Memory B cell (primary cell): ENCODE data around the gene GHDC.
A peak's percentile ranks its signal among the peaks of the same experiment; 100 is the strongest.
"Not testable (repeated sequence)": the region's sequence is repeated elsewhere in the genome, so short reads cannot be mapped to it uniquely, and the experiment has no call there.

Experiments
- ATAC-seq: fragments of 150-1000 bp; cut with Tn5 transposase; 2 replicates; pipeline ENCODE4 v1.10.0; 2021; ENCODE audit warnings: low read depth, mild to moderate bottlenecking, moderate library complexity
- DNase-seq, 2 donors: peaks; one replicate each; pipeline ENCODE4 v3.0.0; 2022; ENCODE audit warnings: low spot score in 2 of 2
- H3K27ac Mint-ChIP-seq: one replicate; pipeline ENCODE4 v1.8.0; 2022; ENCODE audit warnings: mild to moderate bottlenecking, moderate library complexity, mixed read lengths
- H3K27me3 Mint-ChIP-seq: one replicate; pipeline ENCODE4 v1.8.0; 2022; ENCODE audit warnings: mixed read lengths
- H3K36me3 Mint-ChIP-seq: one replicate; pipeline ENCODE4 v1.8.0; 2022; ENCODE audit warnings: mild to moderate bottlenecking, mixed read lengths
- H3K4me1 Mint-ChIP-seq: one replicate; pipeline ENCODE4 v1.8.0; 2022; ENCODE audit warnings: mixed read lengths
- H3K4me3 Mint-ChIP-seq: one replicate; pipeline ENCODE4 v1.8.0; 2022; ENCODE audit warnings: mild to moderate bottlenecking, moderate library complexity, mixed read lengths
- H3K9me3 Mint-ChIP-seq: one replicate; pipeline ENCODE4 v1.8.0; 2022; ENCODE audit warnings: mixed read lengths

Gene GHDC

DNA sequence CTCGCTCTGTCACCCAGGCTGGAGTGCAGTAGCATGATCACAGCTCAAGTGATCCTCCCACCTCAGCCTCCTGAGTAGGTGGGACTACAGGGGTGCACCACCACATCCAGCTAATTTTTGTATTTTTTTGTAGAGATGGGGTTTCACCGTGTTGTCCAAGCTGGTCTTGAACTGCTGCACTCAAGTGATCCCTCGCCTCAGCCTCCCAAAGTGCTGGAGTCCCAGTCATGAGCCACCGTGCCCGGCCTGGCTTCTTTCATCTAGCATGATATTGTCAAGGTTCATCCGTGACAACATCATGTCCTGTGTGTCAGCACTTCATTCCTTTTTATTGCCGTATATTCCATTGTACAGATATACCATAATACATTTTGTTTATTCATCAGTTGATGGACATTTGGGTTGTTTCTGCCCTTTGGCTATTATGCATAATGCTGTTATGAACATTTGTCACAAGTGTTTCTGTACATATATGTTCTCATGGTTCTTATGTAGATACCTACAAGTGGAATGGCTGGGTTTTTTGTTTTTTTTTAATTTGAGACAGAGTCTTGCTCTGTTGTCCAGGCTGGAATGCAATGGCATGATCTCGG lies 3.4 kb upstream of the GHDC start:
- ATAC-seq, result no peak
- H3K27me3 Mint-ChIP-seq, result no peaks in the 10 kb centered on the region
- H3K27ac Mint-ChIP-seq, result peak overlapping the region; percentile 24

DNA sequence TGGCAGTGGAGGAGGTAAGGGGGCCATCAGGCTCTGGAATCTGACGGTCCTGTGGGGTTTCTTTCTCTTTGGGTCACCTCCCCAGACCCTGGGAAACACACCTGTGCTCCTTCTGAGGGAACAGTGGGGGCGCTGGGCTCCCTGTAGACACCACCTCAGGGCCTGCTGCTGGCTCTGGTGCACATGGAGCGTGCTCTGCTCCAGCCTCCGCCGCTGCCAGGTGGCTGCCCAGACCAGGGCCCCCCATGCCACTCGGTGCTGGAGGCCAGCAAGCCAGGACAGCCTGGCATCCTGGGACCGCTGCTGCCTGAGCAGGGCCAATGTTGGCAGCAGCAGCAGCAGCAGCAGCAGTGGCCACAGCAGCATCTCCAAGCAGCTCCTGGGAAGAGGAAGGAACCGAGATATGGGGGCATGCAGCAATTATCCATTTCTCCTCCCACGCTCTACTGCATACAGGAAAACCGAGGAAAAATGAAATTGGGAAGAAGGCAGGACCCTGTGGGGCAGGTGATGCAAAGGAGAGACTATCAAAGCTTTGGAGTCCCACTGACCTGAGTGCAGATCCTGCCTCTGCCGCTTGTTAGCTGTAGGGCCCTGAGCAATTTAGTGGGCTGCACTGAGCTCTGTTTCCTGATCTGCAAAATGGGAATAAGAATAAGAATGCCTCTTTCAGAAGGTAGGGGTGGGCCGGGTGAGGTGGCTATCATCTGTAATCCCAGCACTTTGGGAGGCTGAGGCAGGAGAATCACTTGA lies 902 bp downstream of the GHDC start:
- peak overlapping the region; percentile 98 for H3K4me3 Mint-ChIP-seq
- H3K9me3 Mint-ChIP-seq, result no peaks in the 10 kb centered on the region
- H3K27ac Mint-ChIP-seq, result peak overlapping the region; percentile 90
- no peak for ATAC-seq
- H3K4me1 Mint-ChIP-seq, result peaks cover 10% of the 10 kb centered on the region
- H3K36me3 Mint-ChIP-seq, result peaks cover 3% of the 10 kb centered on the region
- H3K27me3 Mint-ChIP-seq, result no peaks in the 10 kb centered on the region
- no peak for DNase-seq

More for the DNA sequence above, 3.4 kb upstream of the GHDC start:
- DNase-seq, result no peak
- Mint-ChIP-seq H3K4me3 (no peak overlapping the region), H3K36me3 (peaks cover 6% of the 10 kb centered on the region), H3K4me1 (peaks cover 21% of the 10 kb centered on the region), H3K9me3 (no peaks in the 10 kb centered on the region)

GRCh38 chr17:42192189-42193126 lies 1.8 kb downstream of the GHDC start:
- H3K36me3 Mint-ChIP-seq, result peaks cover 3% of the 10 kb centered on the region
- H3K27ac Mint-ChIP-seq, result no peak overlapping the region
- H3K4me1 Mint-ChIP-seq, result peaks cover 10% of the 10 kb centered on the region
- no peaks in the 10 kb centered on the region for H3K9me3 Mint-ChIP-seq
- H3K4me3 Mint-ChIP-seq, result peak overlapping the region; percentile 98
- ATAC-seq, result no peak
- no peaks in the 10 kb centered on the region for H3K27me3 Mint-ChIP-seq
- no peak for DNase-seq

DNA sequence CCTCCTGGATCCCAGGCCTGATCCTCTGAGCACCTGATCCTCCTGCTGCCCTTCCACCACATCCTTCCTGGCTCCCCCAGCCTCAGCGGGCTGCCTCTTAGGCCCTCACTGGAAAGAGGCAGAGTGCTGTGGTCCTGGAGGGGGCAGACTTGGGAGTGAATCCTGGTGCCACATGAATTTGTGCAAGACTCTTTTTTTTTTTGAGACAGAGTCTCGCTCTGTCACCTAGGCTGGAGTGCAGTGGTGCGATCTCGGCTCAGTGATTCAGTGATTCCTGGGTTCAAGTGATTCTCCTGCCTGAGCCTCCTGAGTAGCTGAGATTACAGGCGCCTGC lies 3.1 kb downstream of the GHDC start:
- Mint-ChIP-seq H3K9me3 (no peaks in the 10 kb centered on the region), H3K27ac (no peak overlapping the region), H3K4me1 (peaks cover 10% of the 10 kb centered on the region), H3K36me3 (peaks cover 3% of the 10 kb centered on the region), H3K27me3 (no peaks in the 10 kb centered on the region), H3K4me3 (no peak overlapping the region)
- ATAC-seq (no peak), DNase-seq (no peak)

DNA sequence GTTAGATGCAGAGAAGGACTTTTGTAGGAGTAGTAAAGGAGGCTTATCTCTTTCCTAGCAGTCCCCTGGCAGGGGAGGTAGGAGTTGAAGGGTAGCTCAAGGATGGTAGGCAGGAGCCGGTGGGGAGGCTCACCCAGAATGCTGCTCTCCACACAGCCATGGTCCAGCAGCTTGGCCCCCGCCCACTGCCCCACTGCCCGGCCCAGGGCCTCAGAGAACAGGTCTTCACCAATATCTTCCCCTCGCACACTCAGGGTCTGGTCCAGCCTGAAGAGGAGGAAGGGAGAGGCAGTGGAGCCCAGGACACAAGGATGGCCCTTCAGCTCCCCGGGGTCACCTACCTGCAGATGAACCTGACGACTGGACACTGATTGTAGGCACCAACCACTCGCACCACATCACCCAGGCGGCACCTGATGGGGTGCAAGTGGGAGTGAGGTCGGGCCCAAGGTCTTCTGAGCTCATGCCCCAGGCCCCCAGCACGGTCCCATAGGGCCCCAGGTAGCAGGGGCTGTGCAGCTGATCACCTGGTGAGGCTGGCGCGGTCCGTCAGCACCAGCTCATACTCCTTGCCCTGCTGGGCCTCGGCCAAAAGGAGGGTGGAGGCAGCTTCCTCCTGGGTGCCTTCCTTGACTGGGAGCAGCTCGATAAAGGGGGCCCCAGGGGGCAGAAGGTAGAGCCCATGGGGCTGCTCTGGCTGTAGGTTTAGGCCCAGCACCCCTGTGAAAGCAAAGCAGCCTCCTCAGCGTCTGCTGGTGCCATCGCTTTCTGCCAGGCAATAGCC lies 3.6 kb downstream of the GHDC start:
- no peaks in the 10 kb centered on the region for H3K9me3 Mint-ChIP-seq
- no peaks in the 10 kb centered on the region for H3K27me3 Mint-ChIP-seq
- H3K4me1 Mint-ChIP-seq, result peaks cover 10% of the 10 kb centered on the region
- ATAC-seq (no peak), DNase-seq (no peak)
- no peak overlapping the region for H3K27ac Mint-ChIP-seq
- H3K36me3 Mint-ChIP-seq, result peaks cover 3% of the 10 kb centered on the region
- H3K4me3 Mint-ChIP-seq, result no peak overlapping the region

DNA sequence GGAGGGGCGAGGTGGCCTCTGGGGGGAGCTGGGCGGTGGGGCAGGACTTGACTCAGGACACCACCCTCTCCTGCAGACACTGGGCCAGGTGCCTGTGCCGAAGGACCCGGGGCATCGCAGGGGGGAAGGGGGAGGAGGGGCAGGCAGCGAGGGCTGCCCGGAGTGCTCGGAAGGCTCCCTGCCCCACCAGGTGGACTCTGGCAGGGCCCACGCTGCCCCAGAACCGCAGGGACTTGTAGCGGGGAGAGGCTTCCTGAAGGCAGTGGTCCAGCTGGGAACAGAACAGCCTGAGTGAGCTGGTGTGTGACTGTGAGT lies 4.7 kb downstream of the GHDC start:
- no peaks in the 10 kb centered on the region for H3K9me3 Mint-ChIP-seq
- H3K4me1 Mint-ChIP-seq, result peaks cover 13% of the 10 kb centered on the region
- no peak for DNase-seq
- no peak overlapping the region for H3K4me3 Mint-ChIP-seq
- no peak for ATAC-seq
- H3K27ac Mint-ChIP-seq, result no peak overlapping the region
- H3K27me3 Mint-ChIP-seq, result no peaks in the 10 kb centered on the region
- peaks cover 3% of the 10 kb centered on the region for H3K36me3 Mint-ChIP-seq

DNA sequence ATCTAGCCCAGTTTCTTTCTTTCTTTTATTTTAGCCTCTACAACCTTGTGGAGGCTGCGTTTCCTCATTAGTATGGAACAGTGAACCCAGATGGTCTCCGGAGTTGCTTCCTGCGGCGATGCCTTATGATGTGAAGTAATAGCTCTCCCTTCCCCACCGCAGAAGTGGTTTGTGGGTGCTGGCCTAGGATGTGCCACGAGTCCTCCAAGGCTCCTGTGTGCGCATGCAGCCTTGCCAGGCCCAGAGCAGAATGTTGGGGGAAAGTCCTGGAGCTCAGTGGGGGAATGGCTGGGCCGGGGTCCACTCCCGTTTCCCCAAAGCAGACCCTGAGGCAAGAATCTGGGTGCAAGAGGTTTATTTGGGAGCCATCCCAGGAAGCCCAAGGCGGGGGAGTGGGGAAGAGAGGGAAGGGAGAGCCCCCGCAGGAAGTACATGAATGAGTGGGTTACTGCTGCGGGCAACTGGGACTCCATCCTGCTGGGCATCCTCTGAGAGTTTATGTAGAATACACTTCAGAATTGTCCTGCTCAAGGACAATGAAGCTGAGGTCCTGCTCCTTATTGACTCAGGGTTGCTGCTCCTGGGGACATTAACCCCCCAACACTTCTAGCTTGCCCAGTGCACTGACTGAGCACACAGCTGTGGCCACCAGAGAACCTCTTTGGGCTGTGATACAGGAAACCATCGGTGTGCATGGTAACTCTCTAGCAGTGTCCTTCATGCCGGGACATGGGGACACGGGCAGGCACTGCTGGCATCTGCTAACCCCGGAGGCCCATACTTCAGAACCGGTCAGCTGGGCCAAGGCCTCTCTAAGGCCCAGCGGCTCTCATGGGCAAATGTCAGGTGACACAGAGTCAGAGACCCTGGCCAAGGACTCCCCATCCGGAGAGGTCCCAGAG lies 5.3 kb downstream of the GHDC start:
- no peaks in the 10 kb centered on the region for H3K27me3 Mint-ChIP-seq
- peaks cover 3% of the 10 kb centered on the region for H3K36me3 Mint-ChIP-seq
- peaks cover 13% of the 10 kb centered on the region for H3K4me1 Mint-ChIP-seq
- no peak overlapping the region for H3K4me3 Mint-ChIP-seq
- DNase-seq (no peak), ATAC-seq (no peak)
- no peak overlapping the region for H3K27ac Mint-ChIP-seq
- H3K9me3 Mint-ChIP-seq, result no peaks in the 10 kb centered on the region

- H3K4me3 Mint-ChIP-seq, result no peak overlapping the region
- no peaks in the 10 kb centered on the region for H3K9me3 Mint-ChIP-seq
- peaks cover 3% of the 10 kb centered on the region for H3K36me3 Mint-ChIP-seq
- peaks cover 14% of the 10 kb centered on the region for H3K4me1 Mint-ChIP-seq
- H3K27ac Mint-ChIP-seq, result no peak overlapping the region
- ATAC-seq (no peak), DNase-seq (no peak)
- no peaks in the 10 kb centered on the region for H3K27me3 Mint-ChIP-seq
These were observed 6.5 kb downstream of the GHDC start for GRCh38 chr17:42187833-42188232.

- not testable (repeated sequence) for ATAC-seq, H3K27me3 Mint-ChIP-seq, H3K9me3 Mint-ChIP-seq, DNase-seq, H3K27ac Mint-ChIP-seq, H3K36me3 Mint-ChIP-seq
- Mint-ChIP-seq H3K4me3 (peak overlapping the region; percentile 24), H3K4me1 (peaks cover 21% of the 10 kb centered on the region)
These were observed 8.1 kb downstream of the GHDC start for GRCh38 chr17:42186191-42186590.

DNA sequence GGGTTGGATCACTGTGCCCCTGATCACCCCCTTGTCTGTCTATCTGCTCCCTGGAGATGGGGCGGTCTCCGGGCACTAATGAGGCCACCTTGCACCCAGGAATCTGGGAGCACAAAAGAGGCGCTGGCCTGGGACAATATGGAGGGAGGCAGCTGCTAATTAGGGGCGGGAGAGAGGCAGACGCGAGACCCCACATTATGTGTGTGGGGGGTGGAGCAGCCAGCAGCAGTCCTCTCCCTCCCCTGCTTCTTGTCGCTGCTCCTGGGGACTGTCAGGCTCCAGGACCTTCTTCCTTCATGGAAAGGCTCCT lies 8.7 kb downstream of the GHDC start:
- peaks cover 3% of the 10 kb centered on the region for H3K36me3 Mint-ChIP-seq
- peaks cover 22% of the 10 kb centered on the region for H3K4me1 Mint-ChIP-seq
- no peak overlapping the region for H3K27ac Mint-ChIP-seq
- H3K9me3 Mint-ChIP-seq, result no peaks in the 10 kb centered on the region
- DNase-seq (no peak), ATAC-seq (no peak)
- H3K4me3 Mint-ChIP-seq, result no peak overlapping the region
- H3K27me3 Mint-ChIP-seq, result no peaks in the 10 kb centered on the region

GRCh38 chr17:42184713-42185620 lies 9.3 kb downstream of the GHDC start, which contains the start of gene HCRT:
Gene HCRT (minus strand): TSS chr17:42185452. CDS start chr17:42185365, 87 bp downstream.
- ATAC-seq, result no peak
- Mint-ChIP-seq H3K4me3 (peak within 1 kb of the TSS; percentile 74), H3K9me3 (no peaks in the 10 kb centered on the region), H3K4me1 (peaks cover 22% of the 10 kb centered on the region), H3K36me3 (no peaks in the 10 kb centered on the region), H3K27ac (peak within 1 kb of the TSS; percentile 53), H3K27me3 (no peaks in the 10 kb centered on the region)
- no peak for DNase-seq
